ENCODE data around the gene SIK3. TPM values are rescaled to one million over a fixed set of nuclear protein-coding genes. Genes with fewer than 3 reads are reported as not detected.
"Not testable (repeated sequence)": the region's sequence is repeated elsewhere in the genome, so short reads cannot be mapped to it uniquely, and the experiment has no call there.

SIK3 gene
- total RNA-seq, 1 donor from 2014 or later: 15.1 TPM

- not testable (repeated sequence) for DNase-seq (ENCODE audit: extremely low read depth, low read depth, low spot score)
Measured at GRCh38 chr11:117112497-117112896, 14.3 kb upstream of the SIK3 start.

- no peak for DNase-seq (ENCODE audit: extremely low read depth, low read depth, low spot score)
Measured at GRCh38 chr11:117110294-117110950, 12.2 kb upstream of the SIK3 start.

- no peak for DNase-seq (ENCODE audit: extremely low read depth, low read depth, low spot score)
Measured at GRCh38 chr11:117107701-117108590, 9.7 kb upstream of the SIK3 start.

GRCh38 chr11:117100556-117100955 is 2.3 kb upstream of the SIK3 start:
- DNase-seq (ENCODE audit: extremely low read depth, low read depth, low spot score): no peak

GRCh38 chr11:117099696-117100095 is 1.5 kb upstream of the SIK3 start:
- DNase-seq (ENCODE audit: extremely low read depth, low read depth, low spot score): no peak

DNA sequence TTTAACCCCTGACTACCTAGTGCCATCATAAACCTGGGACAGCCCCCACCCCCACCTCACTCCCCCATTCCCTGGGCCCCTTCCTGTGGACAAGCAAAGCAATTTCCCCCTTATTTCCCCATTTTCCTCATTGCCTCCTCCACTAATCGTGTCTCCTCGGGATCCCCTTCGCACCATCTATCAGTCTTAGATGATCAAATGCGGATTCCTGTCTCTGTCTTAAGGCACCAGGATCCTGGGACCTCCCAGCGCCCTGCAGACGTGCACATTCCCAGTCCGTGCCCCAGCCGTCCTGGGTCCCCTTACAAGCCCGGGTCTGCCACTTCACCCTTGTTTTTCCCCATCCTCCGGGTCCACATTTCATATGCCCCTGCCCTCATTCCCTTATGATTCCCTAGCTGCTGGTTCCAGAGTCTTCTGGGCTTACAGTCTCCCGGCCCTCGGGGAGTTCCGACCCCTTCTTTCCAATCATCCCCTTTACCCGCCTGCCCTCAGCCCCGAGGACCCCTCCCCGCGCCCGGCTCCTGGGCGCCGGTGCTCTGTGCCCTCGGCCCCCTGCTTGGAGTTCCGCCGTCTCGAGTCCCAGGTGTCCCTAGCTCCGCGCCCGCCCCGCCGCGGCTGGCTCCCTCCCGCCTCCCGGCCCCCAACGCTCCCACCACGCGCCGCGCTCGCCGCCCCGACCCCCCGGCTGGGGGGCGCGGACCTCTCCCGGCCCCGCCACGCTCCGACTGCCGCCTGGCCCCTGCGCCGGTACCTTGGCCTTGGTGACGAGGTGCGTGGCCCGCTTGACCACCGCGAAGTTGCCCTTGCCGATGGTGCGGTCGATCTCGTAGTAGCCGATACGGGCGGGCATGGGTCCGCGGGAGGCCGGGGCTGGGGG is 599 bp downstream of the SIK3 start:
- DNase-seq (ENCODE audit: extremely low read depth, low read depth, low spot score): no peak

- DNase-seq (ENCODE audit: extremely low read depth, low read depth, low spot score): no peak
Measured at GRCh38 chr11:117097014-117097388, 1.2 kb downstream of the SIK3 start.

DNA sequence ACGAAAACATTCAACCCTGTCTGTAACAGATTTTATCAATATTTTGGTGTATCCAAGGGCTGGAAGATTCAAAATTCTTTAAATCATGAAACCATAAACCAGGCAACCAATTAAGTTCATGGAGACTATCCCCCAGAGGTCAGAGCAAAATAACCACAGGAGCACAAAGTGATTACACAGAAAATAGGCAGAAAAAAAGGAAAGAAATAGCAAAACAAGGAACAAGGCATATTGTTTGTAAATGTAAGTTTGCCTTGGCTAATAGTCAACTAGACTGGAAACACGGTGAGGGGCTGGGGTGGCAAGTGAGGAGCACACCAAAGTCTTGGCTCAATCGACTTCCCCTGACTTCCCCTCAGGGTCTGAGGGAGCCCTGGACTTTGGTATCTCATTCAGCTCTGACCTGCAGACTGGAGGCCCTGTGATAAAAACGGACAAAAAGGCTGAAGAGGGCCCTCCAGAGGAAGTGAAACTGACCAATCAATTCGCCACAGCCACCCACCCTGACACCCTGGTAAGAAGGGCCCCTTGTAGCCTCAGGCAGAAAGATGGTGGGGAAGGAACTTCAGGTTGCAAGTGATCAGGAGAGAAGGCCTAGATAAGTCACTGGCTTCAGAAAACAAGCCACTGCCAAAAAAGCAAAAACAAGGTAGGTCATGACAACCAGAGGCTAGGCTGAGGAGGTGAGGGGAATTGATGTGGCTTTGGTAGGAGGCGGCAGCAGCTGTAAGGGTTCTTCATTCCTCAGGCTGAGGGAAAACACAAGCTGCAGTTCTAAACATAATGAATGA is 1.8 kb downstream of the SIK3 start:
- DNase-seq (ENCODE audit: extremely low read depth, low read depth, low spot score): no peak

GRCh38 chr11:117095284-117096161 is 2.7 kb downstream of the SIK3 start:
- DNase-seq (ENCODE audit: extremely low read depth, low read depth, low spot score): no peak

GRCh38 chr11:117094776-117095175 is 3.5 kb downstream of the SIK3 start:
- DNase-seq (ENCODE audit: extremely low read depth, low read depth, low spot score): no peak

- DNase-seq (ENCODE audit: extremely low read depth, low read depth, low spot score): no peak
Measured at GRCh38 chr11:117092951-117093590, 5.2 kb downstream of the SIK3 start.

- DNase-seq (ENCODE audit: extremely low read depth, low read depth, low spot score): no peak
Measured at GRCh38 chr11:117091753-117092477, 6.3 kb downstream of the SIK3 start.

DNA sequence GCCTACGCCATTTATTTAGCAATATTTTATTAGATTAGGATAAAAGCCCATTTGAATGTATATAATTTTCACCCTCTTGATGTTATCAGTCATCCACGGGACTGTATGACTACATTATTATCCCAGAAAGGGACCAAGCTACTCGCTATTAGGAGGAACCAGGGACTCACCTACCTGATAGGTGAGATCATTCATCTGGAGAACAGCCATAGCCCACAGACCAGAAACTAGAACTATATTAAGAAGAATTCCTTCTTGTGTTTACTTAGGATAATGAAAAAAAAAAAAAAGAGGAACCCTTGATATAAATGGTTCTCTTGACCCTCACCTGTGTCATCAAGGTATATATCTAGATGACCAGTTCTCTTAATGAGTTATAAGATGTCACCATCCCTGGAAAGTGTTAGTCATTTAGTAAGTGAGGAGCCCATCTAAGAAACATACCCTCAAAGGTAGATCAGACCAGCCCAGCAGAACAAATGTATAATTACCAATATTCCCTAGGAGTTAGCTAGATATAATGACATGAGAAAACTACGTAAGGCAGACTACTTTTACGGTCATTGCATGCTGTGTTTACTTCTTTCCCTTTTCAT is 8.0 kb downstream of the SIK3 start:
- DNase-seq (ENCODE audit: extremely low read depth, low read depth, low spot score): no peak

- no peak for DNase-seq (ENCODE audit: extremely low read depth, low read depth, low spot score)
Measured at GRCh38 chr11:117089685-117090084, 8.5 kb downstream of the SIK3 start.

- no peak for DNase-seq (ENCODE audit: extremely low read depth, low read depth, low spot score)
Measured at GRCh38 chr11:117087446-117087845, 10.8 kb downstream of the SIK3 start.

DNA sequence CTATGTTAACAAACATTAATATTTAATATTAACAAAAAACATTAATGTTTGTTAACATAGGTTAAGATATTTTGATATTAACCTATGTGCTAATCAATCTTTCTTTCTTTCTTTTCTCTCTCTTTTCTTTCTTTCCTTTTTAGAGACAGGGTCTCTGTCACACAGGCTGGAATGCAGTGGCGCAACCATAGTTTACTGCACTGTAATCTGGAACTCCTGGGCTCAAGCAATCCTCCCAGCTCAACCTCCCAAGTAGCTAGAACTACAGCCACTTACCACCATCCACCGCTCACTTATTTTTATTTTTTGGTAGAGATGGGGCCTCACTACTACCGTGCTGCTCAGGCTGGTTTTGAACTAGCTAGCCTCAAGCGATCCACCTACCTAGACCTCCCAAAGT is 13.2 kb downstream of the SIK3 start:
- DNase-seq (ENCODE audit: extremely low read depth, low read depth, low spot score): no peak

DNA sequence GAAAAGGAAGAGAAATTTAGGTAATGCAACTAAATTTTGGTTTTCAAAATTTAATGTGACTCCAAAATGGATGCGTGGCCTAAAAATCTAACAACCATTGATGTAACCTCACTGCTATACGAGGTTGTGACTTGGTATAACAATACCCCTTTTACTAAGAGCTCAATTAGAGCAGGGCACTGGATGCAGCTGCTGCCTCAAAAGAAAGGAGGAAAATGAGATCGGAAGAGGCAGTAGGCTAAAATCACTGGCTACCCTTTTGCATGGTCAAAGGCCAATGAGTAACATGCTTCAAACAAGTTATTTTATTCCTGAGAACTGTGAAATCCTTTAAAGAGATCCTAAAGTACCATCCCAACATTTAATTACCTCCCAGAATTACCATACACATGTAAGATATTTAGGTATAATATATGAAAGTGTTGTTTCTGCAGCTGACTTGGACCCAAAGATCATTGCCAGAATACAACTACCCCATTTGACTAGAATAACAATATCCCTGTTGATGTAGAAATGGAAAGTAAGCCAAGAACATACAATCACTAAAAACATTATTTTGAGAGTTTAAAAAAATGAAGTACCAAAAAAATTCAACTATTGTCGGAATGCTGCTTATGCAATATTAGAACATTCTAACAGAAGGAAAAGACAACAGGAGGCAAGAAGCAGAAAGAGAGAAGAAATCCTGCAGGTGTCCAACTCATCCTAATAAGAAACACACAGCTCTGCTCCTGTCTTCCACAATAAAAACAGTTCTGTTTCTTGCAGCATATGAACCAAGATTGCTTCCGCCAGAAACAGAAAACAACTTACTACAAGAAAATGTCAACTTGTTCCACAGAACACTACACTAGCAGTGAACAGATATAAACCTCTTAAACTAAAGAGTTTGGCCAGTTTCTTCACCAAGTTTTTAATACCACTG is 15.0 kb downstream of the SIK3 start:
- DNase-seq (ENCODE audit: extremely low read depth, low read depth, low spot score): no peak
